Muscle layer of duodenum (tissue), 2 donors: ENCODE measurements around the gene RANBP3L.
"Not testable (repeated sequence)": the region's sequence is repeated elsewhere in the genome, so short reads cannot be mapped to it uniquely, and the experiment has no call there.

Source experiments
- H3K27ac ChIP-seq: one replicate; pipeline ENCODE4 v1.7.0; 2013; ENCODE audit warnings: mild to moderate bottlenecking, low read length
- H3K27me3 ChIP-seq: one replicate; pipeline ENCODE4 v1.7.0; 2013; ENCODE audit warnings: low read depth, mild to moderate bottlenecking, control low read depth, low read length
- H3K36me3 ChIP-seq, 2 donors: one replicate each; pipeline ENCODE4 v1.7.0; 2013; ENCODE audit warnings: low read length in 2 of 2, control low read depth in 1 of 2, mild to moderate bottlenecking in 1 of 2; ENCODE audit not compliant: insufficient read depth in 2 of 2, control insufficient read depth in 1 of 2
- H3K4me1 ChIP-seq, 2 donors: one replicate each; pipeline ENCODE4 v1.7.0; 2013; ENCODE audit warnings: low read length in 2 of 2, mild to moderate bottlenecking in 2 of 2, control low read depth in 1 of 2, moderate library complexity in 1 of 2; ENCODE audit not compliant: insufficient read depth in 2 of 2, control insufficient read depth in 1 of 2
- H3K4me3 ChIP-seq, 2 donors: one replicate each; pipeline ENCODE4 v1.7.0; 2013; ENCODE audit warnings: low read length in 2 of 2, low read depth in 1 of 2, mild to moderate bottlenecking in 1 of 2
- H3K9me3 ChIP-seq, 2 donors: one replicate each; pipeline ENCODE4 v1.7.0; 2013; ENCODE audit warnings: low read length in 2 of 2, control low read depth in 1 of 2, mild to moderate bottlenecking in 1 of 2; ENCODE audit not compliant: control insufficient read depth in 1 of 2
- donor health status: healthy.

RANBP3L gene

GRCh38 chr5:36217988-36218387 is 83.7 kb downstream of the RANBP3L start:
- no peak overlapping the region for H3K4me3 ChIP-seq
- no peak overlapping the region for H3K27ac ChIP-seq
- H3K9me3 ChIP-seq: no peaks in the 10 kb centered on the region
- no peaks in the 10 kb centered on the region for H3K4me1 ChIP-seq
- H3K36me3 ChIP-seq: peaks cover 17 to 28% of the 10 kb centered on the region in 2 donors
- H3K27me3 ChIP-seq: no peaks in the 10 kb centered on the region

DNA sequence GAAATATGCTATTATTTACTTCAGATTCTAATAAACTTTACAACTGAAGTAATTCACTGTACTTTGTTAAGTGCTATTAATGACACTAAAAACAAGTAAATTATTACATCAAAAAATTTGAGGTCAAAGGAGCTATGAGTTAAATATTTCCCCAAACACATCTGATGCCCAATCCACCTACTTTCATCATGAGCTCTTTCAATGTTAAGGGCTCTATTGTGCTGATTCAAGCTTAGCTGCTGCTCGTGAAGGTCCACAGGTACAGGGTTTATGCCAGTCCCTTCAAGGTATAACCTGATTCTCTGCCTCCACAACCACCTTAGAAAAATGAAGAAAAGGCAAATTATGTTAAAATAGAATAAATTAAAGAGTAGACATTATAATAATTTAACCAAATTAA is 84.1 kb downstream of the RANBP3L start:
- peaks cover 21 to 24% of the 10 kb centered on the region in 2 donors for H3K36me3 ChIP-seq
- no peak overlapping the region for H3K27ac ChIP-seq
- no peaks in the 10 kb centered on the region for H3K27me3 ChIP-seq
- H3K4me1 ChIP-seq: no peaks in the 10 kb centered on the region
- no peaks in the 10 kb centered on the region for H3K9me3 ChIP-seq
- no peak overlapping the region for H3K4me3 ChIP-seq

DNA sequence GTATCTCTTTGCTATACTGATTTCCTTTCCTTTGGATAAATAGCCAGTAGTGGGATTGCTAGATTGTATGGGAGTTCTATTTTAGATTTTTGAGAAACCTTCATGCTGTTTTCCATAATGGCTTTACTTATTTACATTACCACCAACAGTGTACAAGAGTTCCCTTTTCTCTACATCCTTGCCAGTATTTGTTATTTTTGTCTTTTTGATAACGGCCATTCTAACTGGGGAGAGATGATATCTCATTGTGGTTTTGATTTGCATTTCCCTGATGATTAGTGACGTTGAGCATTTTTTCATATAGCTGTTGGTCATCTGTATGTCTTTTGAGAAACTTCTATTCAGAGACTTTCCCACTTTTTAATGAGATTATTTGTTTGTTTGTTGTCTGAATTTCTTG is 85.8 kb downstream of the RANBP3L start:
- H3K4me1 ChIP-seq: no peaks in the 10 kb centered on the region
- no peaks in the 10 kb centered on the region for H3K9me3 ChIP-seq
- no peaks in the 10 kb centered on the region for H3K27me3 ChIP-seq
- peaks cover 19 to 25% of the 10 kb centered on the region in 2 donors for H3K36me3 ChIP-seq
- H3K4me3 ChIP-seq: no peak overlapping the region
- H3K27ac ChIP-seq: no peak overlapping the region

- no peaks in the 10 kb centered on the region for H3K4me1 ChIP-seq
- H3K27ac ChIP-seq: no peak overlapping the region
- no peaks in the 10 kb centered on the region for H3K27me3 ChIP-seq
- H3K9me3 ChIP-seq: no peaks in the 10 kb centered on the region
- H3K4me3 ChIP-seq: no peak overlapping the region
- peaks cover 10 to 22% of the 10 kb centered on the region in 2 donors for H3K36me3 ChIP-seq
These were observed 87.3 kb downstream of the RANBP3L start for GRCh38 chr5:36214436-36214835.

DNA sequence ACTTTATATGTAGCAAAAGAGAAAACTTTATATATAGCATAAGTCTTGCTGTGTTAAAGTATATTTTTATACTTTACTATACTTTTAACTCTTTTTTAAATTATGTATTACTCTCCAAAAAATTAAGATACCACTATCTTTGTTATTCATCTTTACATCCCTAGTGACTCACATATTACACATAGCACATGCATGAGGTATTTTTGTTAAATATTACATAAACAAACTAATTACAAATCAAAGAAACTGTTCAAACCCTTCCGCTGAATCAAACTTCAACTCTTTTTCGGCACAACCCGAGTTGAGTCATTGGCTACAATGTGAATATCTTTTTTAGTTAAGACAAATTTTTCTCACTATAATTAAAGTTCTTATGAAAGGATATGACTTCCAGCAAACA is 92.0 kb downstream of the RANBP3L start:
- no peaks in the 10 kb centered on the region for H3K4me1 ChIP-seq
- no peaks in the 10 kb centered on the region for H3K27me3 ChIP-seq
- no peaks in the 10 kb centered on the region for H3K9me3 ChIP-seq
- peaks cover 21 to 22% of the 10 kb centered on the region in 2 donors for H3K36me3 ChIP-seq
- no peak overlapping the region for H3K27ac ChIP-seq
- H3K4me3 ChIP-seq: no peak overlapping the region

DNA sequence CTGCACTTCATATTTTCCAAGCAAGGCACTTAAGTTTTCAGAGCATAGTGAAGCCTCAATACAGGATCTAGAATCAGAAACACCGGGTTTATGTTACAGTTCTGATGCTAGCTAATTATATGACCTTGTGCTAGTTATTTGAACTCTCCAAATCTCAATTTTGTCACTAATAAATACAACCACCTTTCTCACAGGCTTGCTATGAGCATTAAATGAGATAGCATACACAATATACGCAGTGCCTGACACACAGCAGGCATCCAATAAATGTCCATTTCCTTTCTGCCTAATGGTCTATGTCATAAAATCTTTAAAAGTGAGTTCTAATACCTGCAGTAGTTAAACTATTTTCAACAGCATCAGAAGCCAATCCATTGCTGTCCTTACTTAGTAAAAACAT is 92.9 kb downstream of the RANBP3L start:
- H3K9me3 ChIP-seq: no peaks in the 10 kb centered on the region
- H3K27ac ChIP-seq: no peak overlapping the region
- no peak overlapping the region for H3K4me3 ChIP-seq
- H3K4me1 ChIP-seq: no peaks in the 10 kb centered on the region
- no peaks in the 10 kb centered on the region for H3K27me3 ChIP-seq
- H3K36me3 ChIP-seq: peaks cover 21 to 25% of the 10 kb centered on the region in 2 donors

- H3K4me3 ChIP-seq: no peak overlapping the region
- peaks cover 19 to 21% of the 10 kb centered on the region in 2 donors for H3K36me3 ChIP-seq
- no peaks in the 10 kb centered on the region for H3K27me3 ChIP-seq
- H3K27ac ChIP-seq: no peak overlapping the region
- no peaks in the 10 kb centered on the region for H3K9me3 ChIP-seq
- H3K4me1 ChIP-seq: no peaks in the 10 kb centered on the region
These were observed 94.8 kb downstream of the RANBP3L start for GRCh38 chr5:36206913-36207312.

DNA sequence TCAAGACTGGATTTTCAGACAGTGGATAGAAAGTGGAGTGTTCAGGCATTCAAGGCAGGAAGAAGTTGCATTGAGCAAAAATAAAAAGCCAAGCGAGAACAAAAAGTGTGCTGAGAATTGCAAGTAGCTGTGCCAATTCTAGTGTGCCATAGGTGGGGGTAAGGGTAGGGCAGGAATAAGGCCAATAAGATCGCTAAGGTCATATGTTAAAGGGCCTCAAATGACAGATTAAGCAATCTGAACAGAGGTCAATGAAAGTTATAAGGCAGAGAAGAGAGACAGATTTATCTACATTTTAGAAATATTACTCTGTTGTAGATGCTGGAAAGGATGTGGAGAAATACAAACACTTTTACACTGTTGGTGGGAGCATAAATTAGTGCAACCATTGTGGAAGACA is 96.4 kb downstream of the RANBP3L start:
- Histone ChIP-seq H3K27ac (no peak overlapping the region), H3K9me3 (no peaks in the 10 kb centered on the region), H3K36me3 (peaks cover 23 to 26% of the 10 kb centered on the region in 2 donors)

GRCh38 chr5:36202521-36202961 is 99.2 kb downstream of the RANBP3L start:
- Histone ChIP-seq H3K9me3 (no peaks in the 10 kb centered on the region), H3K27ac (no peak overlapping the region), H3K4me1 (no peaks in the 10 kb centered on the region), H3K4me3 (no peak overlapping the region), H3K27me3 (no peaks in the 10 kb centered on the region), H3K36me3 (peaks cover 22 to 31% of the 10 kb centered on the region in 2 donors)

More for the DNA sequence above, 96.4 kb downstream of the RANBP3L start:
- Histone ChIP-seq H3K4me3 (no peak overlapping the region), H3K27me3 (no peaks in the 10 kb centered on the region), H3K4me1 (no peaks in the 10 kb centered on the region)

GRCh38 chr5:36200513-36200912 is 101.2 kb downstream of the RANBP3L start:
- H3K36me3 ChIP-seq: peaks cover 31 to 40% of the 10 kb centered on the region in 2 donors
- no peaks in the 10 kb centered on the region for H3K9me3 ChIP-seq
- no peak overlapping the region for H3K27ac ChIP-seq
- no peaks in the 10 kb centered on the region for H3K4me1 ChIP-seq
- no peaks in the 10 kb centered on the region for H3K27me3 ChIP-seq
- H3K4me3 ChIP-seq: no peak overlapping the region

DNA sequence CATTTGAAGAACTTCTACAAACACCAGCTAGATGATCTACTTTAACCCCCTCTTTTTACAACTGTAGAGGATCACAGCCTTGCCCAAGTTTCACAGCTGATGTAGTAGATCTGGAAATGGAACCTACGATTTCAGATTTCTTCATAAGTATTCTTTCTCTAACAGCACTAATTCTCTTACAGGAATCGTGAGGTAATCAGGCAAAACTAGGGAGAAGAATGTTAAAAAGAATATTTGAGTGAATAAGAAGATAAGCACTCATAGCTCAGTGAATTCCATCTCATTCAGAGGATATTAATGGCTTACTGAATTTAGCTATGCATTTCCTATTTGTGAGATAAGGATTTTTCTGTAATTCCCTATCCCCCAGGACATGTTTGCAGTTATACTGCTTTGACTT is 102.1 kb downstream of the RANBP3L start:
- H3K36me3 ChIP-seq: peaks cover 35 to 42% of the 10 kb centered on the region in 2 donors
- no peak overlapping the region for H3K4me3 ChIP-seq
- no peaks in the 10 kb centered on the region for H3K27me3 ChIP-seq
- H3K9me3 ChIP-seq: no peaks in the 10 kb centered on the region
- no peaks in the 10 kb centered on the region for H3K4me1 ChIP-seq
- H3K27ac ChIP-seq: no peak overlapping the region

- peaks cover 37 to 41% of the 10 kb centered on the region in 2 donors for H3K36me3 ChIP-seq
- H3K4me1 ChIP-seq, H3K27ac ChIP-seq, H3K27me3 ChIP-seq, H3K9me3 ChIP-seq, H3K4me3 ChIP-seq: not testable (repeated sequence)
These were observed 102.9 kb downstream of the RANBP3L start for GRCh38 chr5:36198783-36199182.
